OCI-LY3 (cell line): Measurements from ENCODE around the gene ITPR1.
"Not testable (repeated sequence)": the region's sequence is repeated elsewhere in the genome, so short reads cannot be mapped to it uniquely, and the experiment has no call there.

Experiments
- CTCF ChIP-seq: fragments of 200-600, 300-600 bp; sonication (generic); IDR thresholded peaks from 2 replicates; pipeline ENCODE4 v1.5.1; 2014; ENCODE audit warnings: antibody characterized with exemption, low read length, low read depth
- EZH2phosphoT487 ChIP-seq: fragments of 200-600 bp; shearing (Covaris generic); IDR thresholded peaks from 2 replicates; pipeline ENCODE4 v1.6.1; 2018; ENCODE audit warnings: antibody characterized with exemption, mixed run types, low read depth

GRCh38 chr3:4598232-4598631 is 105.1 kb downstream of the ITPR1 start:
- not testable (repeated sequence) for TF ChIP-seq CTCF, EZH2phosphoT487
